ENCODE results near the gene DMRTC1B. TPM values are rescaled to one million over a fixed set of nuclear protein-coding genes. Genes with fewer than 3 reads are reported as not detected.
"Not testable (repeated sequence)": the region's sequence is repeated elsewhere in the genome, so short reads cannot be mapped to it uniquely, and the experiment has no call there.

Gene DMRTC1B
- 1 to 10 TPM in 3 of 12 donors, under 1 TPM in 7, not detected in 2; 0.41 to 1.7 (median 0.78) TPM for polyA plus RNA-seq (ENCODE audit: insufficient read length in 12 of 12)
- long read RNA-seq, donor 1: 0 reads
- long read RNA-seq, donor 2, partial matches to known transcripts: 0 of 1 reads
- long read RNA-seq, donor 2, other reads (novel, unspliced or antisense): 0 of 1 reads
- long read RNA-seq, donor 3: 0 reads
- long read RNA-seq, donor 4: 0 reads
- long read RNA-seq, donor 5: 0 reads
- long read RNA-seq, donor 6: 0 reads
- long read RNA-seq, donor 7: 0 reads
- long read RNA-seq, donor 8: 0 reads
- long read RNA-seq, donor 9: 0 reads
- long read RNA-seq, donor 10: 0 reads
- long read RNA-seq, donor 11: 0 reads

- not testable (repeated sequence) for DNase-seq
Measured at GRCh38 chrX:72776653-72777466, at the start of gene DMRTC1B. TSS of gene DMRTC1B (plus strand) at chrX:72776890. CDS start at chrX:72845136, 68,246 bp downstream.

GRCh38 chrX:72727846-72728245 is 48.8 kb upstream of the DMRTC1B start:
- no peak for DNase-seq

GRCh38 chrX:72733636-72734035 is 43.1 kb upstream of the DMRTC1B start:
- DNase-seq: not testable (repeated sequence)

GRCh38 chrX:72735561-72735960 is 41.1 kb upstream of the DMRTC1B start:
- DNase-seq: no peak

- not testable (repeated sequence) for DNase-seq
Measured at GRCh38 chrX:72745546-72745945, 31.1 kb upstream of the DMRTC1B start.

- DNase-seq: not testable (repeated sequence)
Measured at GRCh38 chrX:72748545-72748944, 28.1 kb upstream of the DMRTC1B start.

- DNase-seq: not testable (repeated sequence)
Measured at GRCh38 chrX:72760454-72760853, 16.2 kb upstream of the DMRTC1B start.

- DNase-seq: not testable (repeated sequence)
Measured at GRCh38 chrX:72777467-72777790, 739 bp downstream of the DMRTC1B start.

GRCh38 chrX:72778146-72778545 is 1.5 kb downstream of the DMRTC1B start:
- not testable (repeated sequence) for DNase-seq

- DNase-seq: not testable (repeated sequence)
Measured at GRCh38 chrX:72782560-72782959, 5.9 kb downstream of the DMRTC1B start, which contains the start of gene FAM236B. TSS of gene FAM236B (minus strand) at chrX:72782660. CDS start at chrX:72782560, 100 bp downstream.

GRCh38 chrX:72783365-72783936 is 6.8 kb downstream of the DMRTC1B start:
- not testable (repeated sequence) for DNase-seq

GRCh38 chrX:72783964-72784363 is 7.3 kb downstream of the DMRTC1B start:
- not testable (repeated sequence) for DNase-seq

GRCh38 chrX:72788142-72788541 is 11.5 kb downstream of the DMRTC1B start:
- DNase-seq: not testable (repeated sequence)

- DNase-seq: not testable (repeated sequence)
Measured at GRCh38 chrX:72790390-72790789, 13.7 kb downstream of the DMRTC1B start.

GRCh38 chrX:72808110-72808509 is 31.4 kb downstream of the DMRTC1B start, which contains the start of gene FAM236D:
TSS of gene FAM236D (minus strand) at chrX:72808210. CDS start at chrX:72808110, 100 bp downstream.
- DNase-seq: not testable (repeated sequence)

GRCh38 chrX:72830701-72831100 is 54.0 kb downstream of the DMRTC1B start:
- not testable (repeated sequence) for DNase-seq

GRCh38 chrX:72837532-72837931 is 60.8 kb downstream of the DMRTC1B start:
- DNase-seq: not testable (repeated sequence)

GRCh38 chrX:72882898-72883297 is 106.2 kb downstream of the DMRTC1B start:
- DNase-seq: not testable (repeated sequence)

- DNase-seq: not testable (repeated sequence)
Measured at GRCh38 chrX:72889740-72890139, 113.0 kb downstream of the DMRTC1B start.
